ENCODE data around the gene USP3.

DNA sequence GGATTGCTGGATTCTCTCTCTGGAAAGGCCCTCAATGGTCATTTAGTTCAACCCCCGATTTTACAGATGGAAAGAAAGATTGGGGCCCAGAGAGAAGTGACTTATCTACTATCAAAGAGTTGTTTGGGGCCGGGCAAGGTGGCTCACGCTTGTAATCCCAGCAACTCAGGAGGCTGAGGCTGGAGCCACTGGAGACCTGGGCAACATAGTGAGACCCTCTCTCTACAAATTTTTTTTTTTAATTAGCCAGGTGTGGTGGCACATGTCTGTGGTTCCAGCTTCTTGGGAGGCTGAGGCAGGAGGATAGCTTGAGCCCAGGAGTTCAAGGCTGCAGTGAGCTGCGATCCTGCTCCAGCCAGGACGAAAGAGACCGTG is 5.2 kb upstream of the USP3 start:
- TF ChIP-seq, protein P1, sequence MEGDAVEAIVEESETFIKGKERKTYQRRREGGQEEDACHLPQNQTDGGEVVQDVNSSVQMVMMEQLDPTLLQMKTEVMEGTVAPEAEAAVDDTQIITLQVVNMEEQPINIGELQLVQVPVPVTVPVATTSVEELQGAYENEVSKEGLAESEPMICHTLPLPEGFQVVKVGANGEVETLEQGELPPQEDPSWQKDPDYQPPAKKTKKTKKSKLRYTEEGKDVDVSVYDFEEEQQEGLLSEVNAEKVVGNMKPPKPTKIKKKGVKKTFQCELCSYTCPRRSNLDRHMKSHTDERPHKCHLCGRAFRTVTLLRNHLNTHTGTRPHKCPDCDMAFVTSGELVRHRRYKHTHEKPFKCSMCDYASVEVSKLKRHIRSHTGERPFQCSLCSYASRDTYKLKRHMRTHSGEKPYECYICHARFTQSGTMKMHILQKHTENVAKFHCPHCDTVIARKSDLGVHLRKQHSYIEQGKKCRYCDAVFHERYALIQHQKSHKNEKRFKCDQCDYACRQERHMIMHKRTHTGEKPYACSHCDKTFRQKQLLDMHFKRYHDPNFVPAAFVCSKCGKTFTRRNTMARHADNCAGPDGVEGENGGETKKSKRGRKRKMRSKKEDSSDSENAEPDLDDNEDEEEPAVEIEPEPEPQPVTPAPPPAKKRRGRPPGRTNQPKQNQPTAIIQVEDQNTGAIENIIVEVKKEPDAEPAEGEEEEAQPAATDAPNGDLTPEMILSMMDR (IDR thresholded peaks at IDR 0.05; ENCODE audit: insufficient read depth, low read length, poor library complexity, severe bottlenecking), result no peak
- no peak for TF ChIP-seq EZH2phosphoT487 (conservative IDR thresholded peaks at IDR 0.05; ENCODE audit: low read length)
